GM08714 (cell line): ENCODE data around the gene RAP1GAP2.

Experiments
- H3K4me3 ChIP-seq: fragments of 200-500 bp; sonication (Bioruptor generic); 2 replicates; pipeline ENCODE4 v1.5.1; 2014; ENCODE audit warnings: mild to moderate bottlenecking, low read length, inconsistent platforms
- ZNF274 ChIP-seq: IDR thresholded peaks from 2 replicates; pipeline ENCODE4 v1.6.1; 2012; ENCODE audit warnings: mild to moderate bottlenecking, low read depth, low read length

RAP1GAP2 gene

GRCh38 chr17:2798188-2798587 is 1.9 kb downstream of the RAP1GAP2 start:
- no peak for TF ChIP-seq ZNF274
- no peak overlapping the region for H3K4me3 ChIP-seq

- TF ChIP-seq ZNF274 = no peak
- H3K4me3 ChIP-seq = no peak overlapping the region
These were observed 2.4 kb downstream of the RAP1GAP2 start for GRCh38 chr17:2798678-2799077.

- TF ChIP-seq ZNF274 = no peak
- H3K4me3 ChIP-seq = no peak overlapping the region
These were observed 3.4 kb downstream of the RAP1GAP2 start for GRCh38 chr17:2799653-2800052.

- no peak overlapping the region for H3K4me3 ChIP-seq
- no peak for TF ChIP-seq ZNF274
These were observed 4.1 kb downstream of the RAP1GAP2 start for GRCh38 chr17:2800367-2800766.

- no peak for TF ChIP-seq ZNF274
- H3K4me3 ChIP-seq = no peak overlapping the region
These were observed 5.6 kb downstream of the RAP1GAP2 start for GRCh38 chr17:2801841-2802240.

- no peak overlapping the region for H3K4me3 ChIP-seq
- TF ChIP-seq ZNF274 = no peak
These were observed 6.3 kb downstream of the RAP1GAP2 start for GRCh38 chr17:2802574-2802973.

GRCh38 chr17:2803386-2803785 is 7.1 kb downstream of the RAP1GAP2 start:
- no peak for TF ChIP-seq ZNF274
- no peak overlapping the region for H3K4me3 ChIP-seq

GRCh38 chr17:2803971-2804370 is 7.7 kb downstream of the RAP1GAP2 start:
- H3K4me3 ChIP-seq = no peak overlapping the region
- no peak for TF ChIP-seq ZNF274

GRCh38 chr17:2804912-2805311 is 8.7 kb downstream of the RAP1GAP2 start:
- TF ChIP-seq ZNF274 = no peak
- H3K4me3 ChIP-seq = no peak overlapping the region

GRCh38 chr17:2805961-2806360 is 9.7 kb downstream of the RAP1GAP2 start:
- no peak for TF ChIP-seq ZNF274

GRCh38 chr17:2808367-2809335 is 12.4 kb downstream of the RAP1GAP2 start:
- no peak overlapping the region for H3K4me3 ChIP-seq
- TF ChIP-seq ZNF274 = no peak

More at GRCh38 chr17:2805961-2806360, 9.7 kb downstream of the RAP1GAP2 start:
- H3K4me3 ChIP-seq = no peak overlapping the region

- no peak overlapping the region for H3K4me3 ChIP-seq
- no peak for TF ChIP-seq ZNF274
These were observed 13.1 kb downstream of the RAP1GAP2 start for GRCh38 chr17:2809337-2809736.

GRCh38 chr17:2814049-2814448 is 17.8 kb downstream of the RAP1GAP2 start:
- no peak for TF ChIP-seq ZNF274
- no peak overlapping the region for H3K4me3 ChIP-seq

- peak overlapping the region; percentile 23; the same call in 1 of the 2 replicates for H3K4me3 ChIP-seq
- TF ChIP-seq ZNF274 = no peak
These were observed 18.5 kb downstream of the RAP1GAP2 start for GRCh38 chr17:2814481-2815341.
